PC-3 (cell line): Measurements from ENCODE around the gene BID.

Experiments
- CTCF ChIP-seq: fragments of 300-600 bp; sonication (generic); conservative IDR thresholded peaks from 2 replicates; pipeline ENCODE4 v1.5.1; 2017; ENCODE audit warnings: antibody characterized with exemption, low read depth, mild to moderate bottlenecking, low read length
- EZH2 ChIP-seq: fragments of 300-600 bp; sonication (generic); IDR thresholded peaks from one replicate; pipeline ENCODE4 v1.6.1; 2017; ENCODE audit warnings: antibody characterized with exemption, mild to moderate bottlenecking, low read length; ENCODE audit not compliant: unreplicated experiment
- EZH2phosphoT487 ChIP-seq: fragments of 300-600 bp; sonication (generic); IDR thresholded peaks from 2 replicates; pipeline ENCODE4 v1.6.1; 2018; ENCODE audit warnings: mild to moderate bottlenecking, antibody characterized with exemption, low read length, borderline replicate concordance

GRCh38 chr22:17741866-17742526, 32.3 kb downstream of the BID start:
- no peak for TF ChIP-seq CTCF
- TF ChIP-seq EZH2 = no peak
- TF ChIP-seq EZH2phosphoT487 = no peak
